Measurements from ENCODE around the gene NR4A3.

NR4A3 gene

GRCh38 chr9:99816392-99816791 is 5.3 kb upstream of the NR4A3 start:
- no peak for DNase-seq

GRCh38 chr9:99818500-99818899 is 3.2 kb upstream of the NR4A3 start:
- DNase-seq: no peak

GRCh38 chr9:99819123-99819855 is 2.4 kb upstream of the NR4A3 start:
- peak; percentile 8 for DNase-seq

GRCh38 chr9:99819856-99820684 is 1.6 kb upstream of the NR4A3 start:
- peak; percentile 60 for DNase-seq

GRCh38 chr9:99820685-99821395 is 845 bp upstream of the NR4A3 start:
- peak; percentile 13 for DNase-seq

- DNase-seq: no peak
Measured at GRCh38 chr9:99822109-99822805, 572 bp downstream of the NR4A3 start.

- no peak for DNase-seq
Measured at GRCh38 chr9:99822806-99823591, 1.3 kb downstream of the NR4A3 start.

- DNase-seq: no peak
Measured at GRCh38 chr9:99823681-99824377, 2.1 kb downstream of the NR4A3 start.

- no peak for DNase-seq
Measured at GRCh38 chr9:99824378-99825171, 2.9 kb downstream of the NR4A3 start.

GRCh38 chr9:99825172-99826046 is 3.7 kb downstream of the NR4A3 start:
- no peak for DNase-seq

- DNase-seq: no peak
Measured at GRCh38 chr9:99826579-99826978, 4.9 kb downstream of the NR4A3 start.

- no peak for DNase-seq
Measured at GRCh38 chr9:99827244-99827643, 5.6 kb downstream of the NR4A3 start.

GRCh38 chr9:99828054-99828416 is 6.3 kb downstream of the NR4A3 start:
- DNase-seq: no peak

GRCh38 chr9:99828417-99829176 is 6.9 kb downstream of the NR4A3 start:
- DNase-seq: no peak

GRCh38 chr9:99831857-99832557 is 10.3 kb downstream of the NR4A3 start:
- no peak for DNase-seq

GRCh38 chr9:99832558-99832864 is 10.8 kb downstream of the NR4A3 start:
- no peak for DNase-seq

GRCh38 chr9:99833735-99834134 is 12.1 kb downstream of the NR4A3 start:
- no peak for DNase-seq

GRCh38 chr9:99834474-99834873 is 12.8 kb downstream of the NR4A3 start:
- DNase-seq: no peak
